Testis (tissue), 3 donors: ENCODE data around the gene SREK1IP1. TPM values are rescaled to one million over a fixed set of nuclear protein-coding genes. Genes with fewer than 3 reads are reported as not detected.

ENCODE experiments used
- DNase-seq: peaks from one replicate; pipeline ENCODE4 v3.0.0-alpha.2; 2019
- H3K27ac ChIP-seq, 2 donors: fragments of 200-600 bp; sonication (generic); one replicate each; pipeline ENCODE4 v1.5.1; 2019
- H3K27me3 ChIP-seq: fragments of 200-600 bp; sonication (generic); one replicate; pipeline ENCODE4 v1.5.1; 2019
- H3K36me3 ChIP-seq: fragments of 200-600 bp; sonication (generic); one replicate; pipeline ENCODE4 v1.5.1; 2017; ENCODE audit warnings: low read depth; ENCODE audit errors: missing control alignments
- H3K4me1 ChIP-seq: fragments of 200-600 bp; sonication (generic); one replicate; pipeline ENCODE4 v1.5.1; 2019
- H3K4me3 ChIP-seq, 2 donors: fragments of 200-600 bp; sonication (generic); one replicate each; pipeline ENCODE4 v1.5.1; 2017 to 2019
- H3K9me3 ChIP-seq: fragments of 200-600 bp; sonication (generic); one replicate; pipeline ENCODE4 v1.5.1; 2017
- POLR2A ChIP-seq: fragments of 450-650 bp; IDR thresholded peaks from one replicate; pipeline ENCODE4 v1.6.1; 2017; ENCODE audit warnings: antibody characterized with exemption, mild to moderate bottlenecking, moderate library complexity
- WGBS, 2 donors: methylation state at CpG; one replicate each; pipeline ENCODE4 v1.1.5; 2018; 5-methylcytosine and 5-hydroxymethylcytosine counted together
- intact Hi-C: fragments of 100-400 bp; cut with DNase I; formaldehyde crosslinking; loops from one replicate; pipeline ENCODE4 v1.15.1; 2023; ENCODE audit warnings: low total_unique reads
- polyA plus RNA-seq: library from polyadenylated mRNA; stranded (reverse); fragments of 350-450 nt; fragmentation: Illumina TruSeq; extraction: RNeasy Lipid Tissue Mini Kit (QIAGEN cat#74804); gene quantifications from one replicate; pipeline ENCODE4 v1.2.3, GENCODE V29; 2014; ENCODE audit warnings: low read depth, low replicate concordance; ENCODE audit not compliant: insufficient read depth
- total RNA-seq, 2 donors: library from RNA; depleted of rRNA; stranded (reverse); fragments of >200 nt; gene quantifications; one replicate each; pipeline ENCODE4 v1.2.3, GENCODE V29; 2016
- TF ChIP-seq, protein P1 (sequence below), 3 experiments: fragments of 450-650 bp in 2 of 3; fragments of 200-600 bp in 1 of 3; sonication (generic) in 1 of 3; IDR thresholded peaks; one replicate each; pipeline ENCODE4 v1.5.1; 2016 to 2019; ENCODE audit warnings: antibody characterized with exemption in 3 of 3, mild to moderate bottlenecking in 2 of 3, moderate library complexity in 1 of 3

SREK1IP1 gene
- total and polyA plus RNA-seq, 3 donors from 2014 or later = 3.4 to 10.4 (median 9.0) TPM

DNA sequence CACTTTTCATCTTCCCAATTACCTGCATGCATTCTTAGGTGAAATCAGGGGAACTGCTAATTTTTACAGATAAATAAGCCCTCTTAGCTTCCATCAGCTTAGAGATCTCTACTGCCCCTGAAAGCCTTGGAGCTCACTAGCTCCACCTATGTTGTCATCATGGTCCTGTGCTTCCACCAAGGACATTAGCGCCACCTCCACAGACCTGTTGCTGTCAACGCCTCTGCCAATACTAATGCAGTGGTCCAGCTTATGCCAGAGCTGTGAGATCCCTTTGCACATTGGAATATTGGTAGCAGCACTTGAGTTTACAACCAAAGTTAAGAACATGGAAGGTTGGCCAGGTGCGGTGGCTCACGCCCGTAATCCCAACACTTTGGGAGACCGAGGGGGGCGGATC is 85.9 kb downstream of the SREK1IP1 start:
- TF ChIP-seq, protein P1, sequence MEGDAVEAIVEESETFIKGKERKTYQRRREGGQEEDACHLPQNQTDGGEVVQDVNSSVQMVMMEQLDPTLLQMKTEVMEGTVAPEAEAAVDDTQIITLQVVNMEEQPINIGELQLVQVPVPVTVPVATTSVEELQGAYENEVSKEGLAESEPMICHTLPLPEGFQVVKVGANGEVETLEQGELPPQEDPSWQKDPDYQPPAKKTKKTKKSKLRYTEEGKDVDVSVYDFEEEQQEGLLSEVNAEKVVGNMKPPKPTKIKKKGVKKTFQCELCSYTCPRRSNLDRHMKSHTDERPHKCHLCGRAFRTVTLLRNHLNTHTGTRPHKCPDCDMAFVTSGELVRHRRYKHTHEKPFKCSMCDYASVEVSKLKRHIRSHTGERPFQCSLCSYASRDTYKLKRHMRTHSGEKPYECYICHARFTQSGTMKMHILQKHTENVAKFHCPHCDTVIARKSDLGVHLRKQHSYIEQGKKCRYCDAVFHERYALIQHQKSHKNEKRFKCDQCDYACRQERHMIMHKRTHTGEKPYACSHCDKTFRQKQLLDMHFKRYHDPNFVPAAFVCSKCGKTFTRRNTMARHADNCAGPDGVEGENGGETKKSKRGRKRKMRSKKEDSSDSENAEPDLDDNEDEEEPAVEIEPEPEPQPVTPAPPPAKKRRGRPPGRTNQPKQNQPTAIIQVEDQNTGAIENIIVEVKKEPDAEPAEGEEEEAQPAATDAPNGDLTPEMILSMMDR (IDR thresholded peaks at IDR 0.05) = no peak
- TF ChIP-seq POLR2A = no peak
- H3K4me1 ChIP-seq = no peaks in the 10 kb centered on the region
- intact Hi-C loops = no loop called here

DNA sequence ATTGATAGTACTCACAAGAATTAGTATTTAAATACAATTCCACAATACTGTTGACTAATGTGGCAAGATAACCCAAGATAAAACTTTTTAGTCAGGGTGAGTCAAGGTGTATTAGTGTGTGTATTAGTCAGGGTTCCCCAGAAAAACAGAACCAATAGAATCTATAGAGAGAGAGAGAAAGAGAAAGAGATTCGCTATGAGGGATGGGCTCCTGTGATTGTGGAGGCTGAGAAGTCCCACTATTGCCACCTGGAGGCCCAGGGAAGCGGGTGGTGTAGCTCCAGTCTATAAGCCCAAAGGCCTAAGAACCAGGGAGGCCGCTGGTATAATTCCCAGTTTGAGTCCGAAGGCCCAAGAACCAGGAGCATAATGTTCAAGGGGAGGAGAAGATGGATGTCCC is 88.2 kb downstream of the SREK1IP1 start:
- TF ChIP-seq POLR2A = no peak
- TF ChIP-seq, protein P1 (IDR thresholded peaks at IDR 0.05) = no peak
- Histone ChIP-seq H3K4me1 (no peaks in the 10 kb centered on the region), H3K27ac (no peak overlapping the region), H3K4me3 (no peak overlapping the region), H3K27me3 (no peaks in the 10 kb centered on the region), H3K36me3 (no peaks in the 10 kb centered on the region), H3K9me3 (no peaks in the 10 kb centered on the region)
- intact Hi-C loops = no loop called here
- no peak for DNase-seq
- 76 to 83% methylated on average over 4 of the region's 4 CpGs for WGBS, 2 donors

More for the DNA sequence above, 85.9 kb downstream of the SREK1IP1 start:
- H3K9me3 ChIP-seq = no peaks in the 10 kb centered on the region
- H3K27ac ChIP-seq = no peak overlapping the region
- no peaks in the 10 kb centered on the region for H3K36me3 ChIP-seq
- no peak for DNase-seq
- no peak overlapping the region for H3K4me3 ChIP-seq
- WGBS, 2 donors = 90 to 96% methylated on average over 7 of the region's 7 CpGs
- H3K27me3 ChIP-seq = no peaks in the 10 kb centered on the region

DNA sequence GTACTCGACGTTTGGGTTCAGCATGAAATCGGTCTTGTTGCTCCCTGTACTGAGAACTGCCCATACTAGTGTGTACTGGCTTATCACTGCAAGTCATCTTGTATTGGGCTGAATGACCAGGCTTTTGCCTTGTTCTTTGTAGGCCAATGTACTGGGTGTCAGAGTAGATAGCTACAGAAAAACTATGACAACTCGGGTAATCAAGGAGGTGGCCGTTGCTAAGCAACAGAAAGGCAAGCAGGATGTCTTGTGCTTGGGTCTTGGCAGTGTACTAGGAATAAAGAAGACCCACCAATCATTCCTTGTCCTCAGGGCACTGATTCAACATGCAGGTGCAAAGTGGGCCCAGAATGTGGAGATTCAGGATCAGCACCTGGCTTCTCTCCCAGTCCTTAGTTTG is 90.1 kb downstream of the SREK1IP1 start:
- no peak for TF ChIP-seq POLR2A
- TF ChIP-seq, protein P1 (IDR thresholded peaks at IDR 0.05) = no peak
- H3K4me1 ChIP-seq = no peaks in the 10 kb centered on the region
- WGBS, 2 donors = 83 to 84% methylated on average over 5 of the region's 5 CpGs
- no peaks in the 10 kb centered on the region for H3K9me3 ChIP-seq
- no peak overlapping the region for H3K4me3 ChIP-seq
- no peaks in the 10 kb centered on the region for H3K36me3 ChIP-seq
- no peaks in the 10 kb centered on the region for H3K27me3 ChIP-seq
- intact Hi-C loops = no loop called here
- H3K27ac ChIP-seq = no peak overlapping the region
- no peak for DNase-seq

DNA sequence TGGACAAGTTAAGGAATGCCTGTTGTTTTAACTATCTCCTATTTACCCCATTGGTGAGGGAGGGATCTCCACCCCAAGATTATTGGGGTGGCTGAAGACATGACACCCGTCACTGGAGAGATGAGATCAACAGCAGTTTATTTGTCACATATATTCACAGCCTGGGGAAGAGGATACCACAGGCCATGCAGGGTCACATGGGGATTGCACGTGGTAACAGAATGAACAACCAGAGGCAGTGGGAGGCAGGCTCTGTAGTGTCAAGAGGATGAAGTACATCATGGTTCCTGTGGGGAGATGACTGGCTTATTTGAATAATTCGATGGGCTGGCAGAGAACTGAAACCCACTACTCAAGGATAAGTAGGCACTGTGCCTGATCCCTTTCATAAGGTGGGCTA is 96.8 kb downstream of the SREK1IP1 start:
- intact Hi-C loops = no loop called here
- H3K4me3 ChIP-seq = no peak overlapping the region
- H3K9me3 ChIP-seq = no peaks in the 10 kb centered on the region
- no peaks in the 10 kb centered on the region for H3K27me3 ChIP-seq
- 88 to 91% methylated on average over 3 of the region's 3 CpGs for WGBS, 2 donors
- no peak overlapping the region for H3K27ac ChIP-seq
- H3K4me1 ChIP-seq = no peaks in the 10 kb centered on the region
- no peaks in the 10 kb centered on the region for H3K36me3 ChIP-seq
- no peak for DNase-seq
- no peak for TF ChIP-seq POLR2A
- TF ChIP-seq, protein P1 (IDR thresholded peaks at IDR 0.05) = no peak

DNA sequence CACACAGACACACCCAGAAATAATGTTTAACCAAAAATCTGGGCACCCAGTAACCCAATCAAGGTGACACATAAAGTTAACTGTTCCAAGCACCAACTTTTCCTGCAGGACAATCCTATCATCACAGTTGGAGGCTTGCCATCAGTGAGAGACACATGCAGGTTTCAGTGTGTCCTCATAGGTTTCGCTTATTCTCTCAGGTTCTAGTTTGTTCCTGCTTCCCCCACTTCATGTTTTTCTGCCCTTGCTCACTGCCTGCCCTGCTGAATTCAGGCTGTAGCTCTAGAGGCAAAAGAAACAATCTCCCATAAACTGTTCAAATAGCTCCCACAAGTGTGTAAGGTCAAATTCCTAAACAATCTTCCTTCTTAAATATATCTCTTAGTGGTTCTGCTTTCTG is 98.2 kb downstream of the SREK1IP1 start:
- Histone ChIP-seq H3K27ac (no peak overlapping the region), H3K9me3 (no peaks in the 10 kb centered on the region), H3K4me3 (no peak overlapping the region), H3K27me3 (no peaks in the 10 kb centered on the region), H3K4me1 (no peaks in the 10 kb centered on the region), H3K36me3 (no peaks in the 10 kb centered on the region)
- WGBS, 2 donors = 94 to 100% methylated on average over 1 of the region's 1 CpG
- intact Hi-C loops = no loop called here
- no peak for TF ChIP-seq POLR2A
- TF ChIP-seq, protein P1 (IDR thresholded peaks at IDR 0.05) = no peak
- DNase-seq = no peak

Other genes starting within 250 kb of the SREK1IP1 start
- gene SHISAL2B, start 78.2 kb downstream of the SREK1IP1 start, total RNA-seq = 1 to 10 TPM in 1 of 2 donors, under 1 TPM in 1; 0.74 to 1.0 TPM
- gene SHISAL2B, start 78.2 kb downstream of the SREK1IP1 start, polyA plus RNA-seq = not detected
- gene CWC27, start 239 bp upstream of the SREK1IP1 start, total RNA-seq = 10 to 100 TPM; 17.5 to 22.9 TPM
- 12.4 TPM for gene CWC27, start 239 bp upstream of the SREK1IP1 start, polyA plus RNA-seq